COR-L47 (cell line): ENCODE measurements around the gene TTN.
"Not testable (repeated sequence)": the region's sequence is repeated elsewhere in the genome, so short reads cannot be mapped to it uniquely, and the experiment has no call there.

ENCODE experiments used
- DNase-seq: peaks from one replicate; lab custom pipeline; 2025; lab: John Stamatoyannopoulos, UW

The TTN gene

GRCh38 chr2:178530131-178530530, 277.1 kb downstream of the TTN start:
- DNase-seq = no peak

GRCh38 chr2:178529194-178529593, 278.0 kb downstream of the TTN start:
- DNase-seq = no peak

- DNase-seq = no peak
Observed at GRCh38 chr2:178528647-178529046, 278.6 kb downstream of the TTN start.

- DNase-seq = no peak
Observed at GRCh38 chr2:178527592-178527991, 279.6 kb downstream of the TTN start.

- no peak for DNase-seq
Observed at GRCh38 chr2:178526256-178526655, 281.0 kb downstream of the TTN start.

GRCh38 chr2:178525460-178525859, 281.8 kb downstream of the TTN start:
- DNase-seq = not testable (repeated sequence)

GRCh38 chr2:178525010-178525409, 282.2 kb downstream of the TTN start:
- not testable (repeated sequence) for DNase-seq

GRCh38 chr2:178523596-178524134, 283.6 kb downstream of the TTN start:
- DNase-seq = no peak

- peak; percentile 51 for DNase-seq
Observed at GRCh38 chr2:178522950-178523595, 284.1 kb downstream of the TTN start.

- DNase-seq = no peak
Observed at GRCh38 chr2:178521304-178522150, 285.7 kb downstream of the TTN start.

GRCh38 chr2:178517496-178517895, 289.7 kb downstream of the TTN start:
- DNase-seq = no peak

- DNase-seq = no peak
Observed at GRCh38 chr2:178514664-178515063, 292.6 kb downstream of the TTN start.

- DNase-seq = no peak
Observed at GRCh38 chr2:178513876-178514275, 293.3 kb downstream of the TTN start.

GRCh38 chr2:178512484-178512883, 294.7 kb downstream of the TTN start:
- DNase-seq = no peak

- DNase-seq = no peak
Observed at GRCh38 chr2:178510384-178510783, 296.8 kb downstream of the TTN start.

- no peak for DNase-seq
Observed at GRCh38 chr2:178508646-178509045, 298.6 kb downstream of the TTN start.

GRCh38 chr2:178506949-178507348, 300.3 kb downstream of the TTN start:
- DNase-seq = no peak

GRCh38 chr2:178506524-178506923, 300.7 kb downstream of the TTN start:
- DNase-seq = no peak

GRCh38 chr2:178506101-178506500, 301.1 kb downstream of the TTN start:
- DNase-seq = no peak

GRCh38 chr2:178502751-178503150, 304.5 kb downstream of the TTN start:
- no peak for DNase-seq

- no peak for DNase-seq
Observed at GRCh38 chr2:178499640-178500039, 307.6 kb downstream of the TTN start.

GRCh38 chr2:178498137-178498536, 309.1 kb downstream of the TTN start:
- no peak for DNase-seq

GRCh38 chr2:178496049-178496448, 311.2 kb downstream of the TTN start:
- DNase-seq = no peak
